OCI-LY7 (cell line): ENCODE data around the gene NRG2.

Experiments used
- CTCF ChIP-seq: fragments of 200-600 bp; sonication (generic); conservative IDR thresholded peaks from 2 replicates; pipeline ENCODE4 v1.5.1; 2014; ENCODE audit warnings: mild to moderate bottlenecking, antibody characterized with exemption, low read length, moderate library complexity, mixed read lengths
- EZH2phosphoT487 ChIP-seq: fragments of 200-600 bp; sonication (generic); IDR thresholded peaks from 2 replicates; pipeline ENCODE4 v1.6.1; 2018; ENCODE audit warnings: low read depth, borderline replicate concordance, mild to moderate bottlenecking, mixed run types, antibody characterized with exemption, low read length, moderate library complexity, mixed read lengths

- no peak for TF ChIP-seq CTCF
- TF ChIP-seq EZH2phosphoT487 = no peak
Observed at GRCh38 chr5:140015706-140016105, 27.4 kb downstream of the NRG2 start.
